ENCODE measurements around the gene TCHHL1.
A peak's percentile ranks its signal among the peaks of the same experiment; 100 is the strongest.

The TCHHL1 gene

DNA sequence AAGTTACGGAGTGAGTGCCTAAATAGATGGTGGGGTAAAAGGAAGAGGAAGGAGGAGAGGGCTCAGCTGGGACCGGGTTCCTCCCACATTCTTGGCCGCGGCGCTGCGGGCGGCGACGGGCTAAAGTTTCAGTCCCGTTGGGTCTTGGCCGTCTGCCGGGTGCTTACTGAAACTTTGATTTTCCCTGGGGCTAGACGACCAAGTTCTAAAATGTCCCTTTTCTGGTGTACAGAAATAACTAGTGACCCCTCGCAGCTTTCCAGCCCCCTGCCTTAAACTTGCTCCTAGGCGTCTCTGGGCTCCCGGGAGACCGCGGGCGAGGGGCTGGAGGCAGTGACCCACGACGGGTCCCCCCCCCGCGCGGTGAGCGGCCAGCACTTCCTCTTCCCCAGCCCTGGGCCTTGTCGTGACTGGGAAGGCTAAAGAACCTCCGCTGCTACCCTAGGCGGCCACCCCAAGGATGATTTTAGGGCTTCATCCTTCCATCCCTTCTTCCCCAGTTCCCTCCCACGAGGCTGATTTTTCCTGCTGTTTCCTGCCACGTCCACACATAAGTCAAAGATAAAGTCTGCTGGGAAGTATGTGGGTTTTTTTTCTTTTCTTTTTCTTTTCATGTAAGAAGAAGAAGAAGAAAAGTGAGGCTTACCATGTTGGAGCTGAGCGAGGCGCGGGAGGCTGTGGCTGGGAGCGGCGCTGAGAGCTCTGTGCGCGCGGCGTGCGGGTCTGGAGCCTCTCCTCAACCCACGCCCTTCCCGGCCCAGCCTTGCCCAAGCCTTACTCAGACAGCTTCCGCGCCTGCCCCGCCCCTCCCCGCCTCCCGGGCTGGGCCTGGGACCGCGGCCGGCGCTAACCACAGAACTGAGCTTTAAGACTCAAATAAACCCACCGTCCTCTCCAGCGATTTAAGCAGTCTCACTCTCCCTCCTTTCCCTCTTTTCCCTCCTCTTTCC, 52.3 kb downstream of the TCHHL1 start, which contains the start of gene S100A11:
S100A11 (minus strand) TSS at position 738 of the 950 bp plus-strand sequence; CDS start at position 649, 89 bp downstream.
- DNase-seq: peak; percentile 86

DNA sequence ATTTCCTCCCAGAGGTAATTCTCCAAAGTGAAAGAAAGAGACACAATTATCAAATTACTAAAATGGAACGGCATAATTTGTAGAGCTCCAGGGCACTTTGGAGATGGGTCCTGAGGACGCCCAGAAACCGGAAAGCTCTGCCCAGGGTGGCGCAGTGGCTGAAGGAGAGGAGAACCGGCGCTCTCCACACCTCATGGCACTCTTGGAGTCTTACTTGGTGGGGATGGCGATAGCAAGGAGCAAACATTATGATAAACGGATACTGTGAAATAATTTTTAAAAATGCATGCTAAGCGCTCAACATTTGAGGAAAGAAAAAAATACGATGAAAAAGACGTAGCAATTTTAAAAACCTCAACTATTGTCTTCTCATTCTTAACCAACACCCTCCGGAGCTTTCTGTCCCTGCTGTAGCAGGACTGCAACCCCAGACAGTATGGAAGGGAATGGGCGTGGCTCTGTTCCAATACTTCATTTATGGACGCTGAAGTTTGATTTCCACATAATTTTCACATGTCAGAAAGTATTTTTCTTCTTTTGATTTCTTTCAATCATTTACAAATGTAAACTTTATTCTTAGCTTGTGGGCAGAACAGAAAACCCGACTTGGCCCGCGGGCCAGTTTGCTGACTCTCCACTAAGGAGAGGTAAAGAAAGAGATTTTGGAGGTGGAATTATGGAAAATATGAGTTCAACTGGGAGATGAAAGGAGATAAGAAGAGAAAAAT, 53.2 kb downstream of the TCHHL1 start:
- DNase-seq: peak; percentile 42

DNA sequence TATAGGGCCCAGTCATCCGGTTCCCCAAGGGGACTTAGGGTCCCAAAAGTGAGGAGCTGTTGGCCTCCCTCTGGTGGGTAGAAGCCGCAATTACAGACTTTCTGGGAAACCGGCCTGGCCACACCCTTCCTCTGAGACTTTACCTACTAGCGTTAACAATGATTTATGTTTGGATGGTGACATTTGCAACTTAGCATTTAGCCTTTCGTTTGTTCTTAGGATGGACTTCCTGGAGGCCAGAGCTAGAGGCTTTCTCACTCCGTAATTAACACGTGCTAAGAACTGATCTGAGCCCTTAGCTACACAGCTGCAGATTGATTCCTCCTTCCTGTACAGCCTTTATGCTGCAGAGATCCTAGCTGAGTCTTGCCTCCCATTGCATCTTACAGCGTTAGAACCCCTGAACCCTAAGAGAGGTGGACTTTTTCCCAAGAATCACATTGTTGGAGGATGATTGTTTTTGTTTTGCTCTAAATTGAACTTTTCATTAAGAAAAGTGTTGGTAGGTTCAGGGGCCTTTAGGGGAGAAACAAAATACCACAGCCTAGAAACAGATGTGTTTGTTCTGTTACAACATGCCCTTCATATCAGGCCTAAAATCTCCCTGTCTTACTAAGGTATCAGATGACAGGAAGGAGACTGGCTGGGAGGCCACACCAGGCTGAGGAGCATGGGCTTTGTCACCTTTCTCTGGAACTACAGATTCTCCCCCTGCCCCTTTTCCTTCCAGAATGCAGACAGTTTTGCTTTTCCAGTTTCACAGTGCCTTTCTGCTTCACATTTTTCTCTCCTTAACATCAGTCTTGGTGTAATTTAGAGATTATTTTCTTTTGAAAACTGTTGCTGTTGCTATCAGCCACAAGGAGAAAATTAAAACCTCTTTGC, 54.0 kb downstream of the TCHHL1 start:
- peak; percentile 78 for DNase-seq

DNA sequence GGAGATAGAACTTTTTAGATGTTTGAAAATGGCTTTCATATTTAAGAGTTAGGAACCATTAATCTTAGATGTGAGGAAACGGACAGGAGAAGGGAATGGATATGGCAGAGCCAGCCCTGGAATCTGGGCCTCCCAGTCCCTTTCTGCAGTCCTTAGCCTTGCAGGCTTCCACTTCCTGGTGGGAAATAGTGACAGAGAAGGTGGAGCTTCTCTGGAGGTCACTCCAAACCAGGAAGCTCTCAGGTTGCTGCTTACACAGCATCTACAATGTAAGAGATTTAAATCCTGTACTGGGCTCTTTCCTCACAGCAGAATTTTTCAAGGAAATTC, 54.6 kb downstream of the TCHHL1 start:
- DNase-seq: no peak

All from eye (tissue), 1 donor.